ENCODE data around the gene BST2.
A peak's percentile ranks its signal among the peaks of the same experiment; 100 is the strongest.

Gene BST2

GRCh38 chr19:17357724-17358123 is 47.7 kb downstream of the BST2 start:
- DNase-seq (no peak), ATAC-seq (replicated peaks) (no peak)
- H3K9me3 Mint-ChIP-seq, result no peaks in the 10 kb centered on the region
- no peaks in the 10 kb centered on the region for H3K4me1 Mint-ChIP-seq
- peaks cover 25 to 34% of the 10 kb centered on the region in 2 donors for H3K27me3 Mint-ChIP-seq
- H3K36me3 Mint-ChIP-seq, result no peaks in the 10 kb centered on the region
- H3K4me3 Mint-ChIP-seq, result no peak overlapping the region
- H3K27ac Mint-ChIP-seq, result no peak overlapping the region

- H3K4me1 Mint-ChIP-seq, result no peaks in the 10 kb centered on the region
- no peak for DNase-seq
- no peaks in the 10 kb centered on the region for H3K9me3 Mint-ChIP-seq
- H3K36me3 Mint-ChIP-seq, result no peaks in the 10 kb centered on the region
- ATAC-seq (replicated peaks), result no peak
- no peak overlapping the region for H3K27ac Mint-ChIP-seq
- peaks cover 23 to 35% of the 10 kb centered on the region in 2 donors for H3K27me3 Mint-ChIP-seq
- H3K4me3 Mint-ChIP-seq, result no peak overlapping the region
These were observed 48.3 kb downstream of the BST2 start for GRCh38 chr19:17357078-17357666.

DNA sequence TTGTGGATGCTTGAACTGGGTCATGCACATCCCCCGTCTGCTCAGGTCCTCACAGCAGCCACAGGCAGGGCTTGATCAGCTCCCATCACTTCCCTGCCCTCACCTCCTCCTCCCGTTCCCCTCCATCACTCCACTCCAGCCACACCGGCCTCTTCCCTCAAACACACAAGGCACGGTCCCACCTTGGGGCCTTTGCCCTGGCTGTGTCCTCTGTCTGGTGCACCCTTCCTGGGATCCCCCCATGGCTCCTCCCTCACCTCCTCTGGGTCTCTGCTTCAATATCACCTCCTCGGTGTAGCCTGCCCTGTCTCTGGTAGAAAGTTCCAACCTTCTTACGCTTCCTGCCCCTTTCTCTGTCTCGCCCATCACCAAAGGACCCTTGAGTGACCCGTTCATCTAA is 52.0 kb downstream of the BST2 start:
- Mint-ChIP-seq H3K9me3 (no peaks in the 10 kb centered on the region), H3K4me1 (peaks cover 4 to 10% of the 10 kb centered on the region in 2 donors), H3K4me3 (no peak overlapping the region), H3K27ac (peak overlapping the region; percentile 3), H3K36me3 (no peaks in the 10 kb centered on the region), H3K27me3 (peaks cover 41 to 53% of the 10 kb centered on the region in 2 donors)
- DNase-seq (no peak), ATAC-seq (replicated peaks) (no peak)
